Common myeloid progenitor, CD34-positive (primary cell): ENCODE data around the gene FXR2.

Experiments
- CTCF ChIA-PET: fragments of 350-600 bp; sonication (Branson Sonifier 250); formaldehyde crosslinking; loops from one replicate; lab custom pipeline; 2021; ENCODE audit warnings: antibody characterized with exemption; lab: Charles Lee
- POLR2A ChIA-PET: fragments of 350-600 bp; sonication (Branson Sonifier 250); formaldehyde crosslinking; loops from one replicate; lab custom pipeline; 2021; ENCODE audit warnings: antibody characterized with exemption; lab: Charles Lee
- DNase-seq, 3 donors: peaks; one replicate each; pipeline versions ENCODE4 v3.0.0 to v3.0.0-alpha.2; 2013
- H3K27ac ChIP-seq, 2 experiments: 1 replicate in 1 of 2; 2 replicates in 1 of 2; pipeline ENCODE4 v1.7.0; 2013; ENCODE audit warnings: inconsistent platforms in 2 of 2, low read length in 2 of 2, mild to moderate bottlenecking in 2 of 2, low read depth in 1 of 2, moderate library complexity in 1 of 2; ENCODE audit not compliant: severe bottlenecking in 2 of 2, insufficient read depth in 1 of 2, poor library complexity in 1 of 2
- H3K27me3 ChIP-seq, 5 experiments: replicated peaks in 2 of 5; 1 replicate in 3 of 5; 2 replicates in 2 of 5; pipeline versions ENCODE4 v1.6.1 to v1.7.0; 2013; ENCODE audit warnings: low read length in 4 of 5, mild to moderate bottlenecking in 2 of 5, moderate library complexity in 2 of 5, inconsistent platforms in 1 of 5; ENCODE audit not compliant: insufficient read depth in 5 of 5, control insufficient read depth in 4 of 5
- H3K36me3 ChIP-seq, 4 experiments: 1 replicate in 2 of 4; 2 replicates in 2 of 4; pipeline versions ENCODE4 v1.6.1 to v1.7.0; 2013; ENCODE audit warnings: low read length in 3 of 4, control low read depth in 1 of 4, mild to moderate bottlenecking in 1 of 4; ENCODE audit not compliant: control insufficient read depth in 4 of 4, insufficient read depth in 4 of 4
- H3K4me1 ChIP-seq, 4 experiments: 1 replicate in 3 of 4; 2 replicates in 1 of 4; pipeline versions ENCODE4 v1.6.1 to v1.7.1; 2013; ENCODE audit warnings: low read length in 3 of 4, mild to moderate bottlenecking in 3 of 4, control low read depth in 1 of 4, inconsistent platforms in 1 of 4, moderate library complexity in 1 of 4; ENCODE audit not compliant: control insufficient read depth in 4 of 4, insufficient read depth in 4 of 4; ENCODE audit errors: control extremely low read depth in 1 of 4
- H3K4me3 ChIP-seq, 7 experiments: 1 replicate in 4 of 7; 2 replicates in 3 of 7; pipeline versions ENCODE4 v1.5.1 to v1.7.0; 2013; ENCODE audit warnings: mild to moderate bottlenecking in 7 of 7, low read length in 6 of 7, moderate library complexity in 6 of 7, inconsistent platforms in 2 of 7, low read depth in 2 of 7, control low read depth in 1 of 7; ENCODE audit not compliant: insufficient read depth in 4 of 7, control insufficient read depth in 1 of 7; ENCODE audit errors: extremely low read depth in 1 of 7
- H3K9me3 ChIP-seq, 5 experiments: 1 replicate in 4 of 5; 2 replicates in 1 of 5; pipeline versions ENCODE4 v1.6.1 to v1.7.1; 2013; ENCODE audit warnings: low read length in 4 of 5, mild to moderate bottlenecking in 2 of 5, inconsistent platforms in 1 of 5, low read depth in 1 of 5, moderate library complexity in 1 of 5; ENCODE audit not compliant: control insufficient read depth in 4 of 5, insufficient read depth in 2 of 5; ENCODE audit errors: control extremely low read depth in 1 of 5
- WGBS: methylation state at CpG from one replicate; pipeline ENCODE4 v1.1.5; 2013; ENCODE audit not compliant: insufficient coverage; 5-methylcytosine and 5-hydroxymethylcytosine counted together

The FXR2 gene

DNA sequence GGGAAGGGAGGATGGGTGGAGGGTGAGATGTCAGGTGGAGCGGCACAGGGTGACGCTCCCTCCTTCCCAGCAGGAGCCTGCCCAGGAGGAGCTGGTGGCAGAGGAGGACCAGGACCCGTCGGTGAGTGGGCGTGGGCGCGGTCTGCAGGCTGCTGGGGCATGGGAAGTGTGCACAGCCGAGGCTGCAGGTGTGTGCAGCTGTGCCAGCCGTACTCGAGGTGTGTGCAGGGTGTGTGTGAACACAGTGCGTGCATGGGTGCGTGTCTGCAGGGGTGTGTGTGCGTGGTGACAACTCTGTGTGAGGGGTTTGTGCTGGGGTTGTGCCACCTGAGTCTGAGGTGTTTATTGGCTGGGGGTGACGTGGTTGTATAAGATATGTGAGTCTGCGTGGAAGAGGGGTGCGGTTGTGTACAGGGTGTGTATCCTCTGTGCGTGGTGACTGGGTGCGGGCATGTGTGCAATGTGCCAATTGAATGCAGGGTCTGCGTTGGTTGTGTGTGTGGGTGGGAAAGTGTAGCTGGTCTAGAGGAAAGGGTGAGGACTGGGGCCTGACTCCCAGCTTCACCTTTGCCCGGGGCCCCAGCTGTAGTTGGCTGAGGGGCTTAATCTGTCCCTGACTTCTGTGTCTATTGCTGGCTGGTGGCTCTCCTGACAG, 65.2 kb downstream of the FXR2 start:
- Histone ChIP-seq H3K27ac (peak overlapping the region in 1 of 2 experiments; percentile 43), H3K4me1 (peaks cover 5 to 61% (median 54%) of the 10 kb centered on the region in 4 experiments), H3K9me3 (no peaks in the 10 kb centered on the region), H3K4me3 (peak overlapping the region; percentile 17 to 83 (median 43)), H3K36me3 (peaks cover 0 to 4% (median 0%) of the 10 kb centered on the region in 4 experiments), H3K27me3 (no peaks in the 10 kb centered on the region)
- CTCF ChIA-PET = interaction anchor here (1.1 to 21.7 kb wide), 5 partner anchors 11 to 34 kb away, joined by 3 to 515 read pairs (median 4); partner anchors contain the start of gene SENP3
- POLR2A ChIA-PET = interaction anchor here (0.6 to 2.0 kb wide), 2 partner anchors 10 to 14 kb away, joined by 3 to 9 read pairs; partner anchors contain the start of gene TNFSF13
- WGBS = 55% methylated on average over 16 of the region's 20 CpGs
- peak in 1 of 3 donors; percentile 38 for DNase-seq

DNA sequence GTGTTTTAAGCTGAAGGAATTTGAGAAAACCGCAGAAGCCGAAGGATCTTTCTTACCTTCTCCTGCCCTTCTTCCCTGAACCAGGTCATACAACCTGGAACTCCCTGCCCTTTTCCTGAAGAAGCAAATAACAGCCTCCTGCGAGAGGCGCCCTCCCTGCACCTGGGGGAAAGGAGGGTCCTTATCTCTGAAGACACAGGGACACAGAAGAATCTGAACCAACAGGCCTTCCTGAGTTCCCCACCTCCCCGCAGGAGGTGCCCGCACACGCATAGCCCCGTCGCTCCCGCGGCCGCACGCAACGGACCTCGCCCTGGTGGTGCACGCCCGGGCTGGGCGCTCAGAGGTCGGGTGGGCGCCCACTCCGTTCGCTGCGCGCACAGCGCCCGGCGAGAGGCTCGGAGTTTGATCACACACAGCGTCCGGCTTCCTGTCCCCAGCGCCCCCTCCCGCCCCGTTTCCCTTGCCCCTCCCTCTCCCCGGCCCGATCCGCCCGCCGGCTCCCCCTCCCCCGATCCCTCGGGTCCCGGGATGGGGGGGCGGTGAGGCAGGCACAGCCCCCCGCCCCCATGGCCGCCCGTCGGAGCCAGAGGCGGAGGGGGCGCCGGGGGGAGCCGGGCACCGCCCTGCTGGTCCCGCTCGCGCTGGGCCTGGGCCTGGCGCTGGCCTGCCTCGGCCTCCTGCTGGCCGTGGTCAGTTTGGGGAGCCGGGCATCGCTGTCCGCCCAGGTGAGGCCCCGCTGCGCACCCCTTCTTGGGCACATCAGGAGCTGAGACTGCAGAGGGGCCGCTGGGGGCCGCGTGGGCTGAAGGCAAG, 65.9 kb downstream of the FXR2 start, which contains the start of gene TNFSF12:
Gene TNFSF12, plus strand, starts transcription at position 474 of the 816 bp plus-strand sequence. Its CDS starts 96 bp downstream, at position 570.
- Histone ChIP-seq H3K4me1 (peaks cover 5 to 58% (median 52%) of the 10 kb centered on the region in 4 experiments), H3K36me3 (peaks cover 0 to 4% (median 0%) of the 10 kb centered on the region in 4 experiments), H3K27me3 (no peaks in the 10 kb centered on the region), H3K9me3 (no peaks in the 10 kb centered on the region), H3K27ac (peak within 1 kb of the TSS in 1 of 2 experiments; percentile 43), H3K4me3 (peak within 1 kb of the TSS; percentile 27 to 83 (median 64))
- DNase-seq = peak in 2 of 3 donors; percentile 67 to 78
- 0% methylated on average over 49 of the region's 65 CpGs for WGBS
- CTCF ChIA-PET = interaction anchor here (0.8 to 21.7 kb wide), 7 partner anchors 12 to 55 kb away, joined by 3 to 515 read pairs (median 3); partner anchors contain the start of gene SENP3
- POLR2A ChIA-PET = interaction anchor here (2.0 kb wide), 1 partner anchor 10 kb away, joined by 9 read pairs; the partner anchor contains the start of gene TNFSF13

DNA sequence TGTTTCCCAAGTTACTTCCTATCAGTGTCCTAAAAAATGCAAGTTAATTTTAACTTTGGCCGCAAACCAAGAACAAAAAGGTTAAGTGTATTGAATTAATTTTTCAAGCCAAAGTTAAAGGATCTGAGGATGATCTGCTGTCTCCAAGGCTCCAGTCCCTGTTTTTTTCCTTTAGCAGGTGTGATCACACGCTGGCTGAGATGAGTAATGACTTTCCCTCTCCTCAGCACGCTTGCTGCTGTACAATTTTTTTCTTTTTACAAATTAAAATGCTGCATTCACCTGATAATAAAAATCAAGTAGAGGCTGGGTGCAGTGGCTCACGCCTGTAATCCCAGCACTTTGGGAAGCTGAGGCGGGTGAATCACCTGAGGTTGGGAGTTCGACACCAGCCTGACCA, 69.8 kb downstream of the FXR2 start:
- CTCF ChIA-PET = interaction anchor here (7.2 to 21.7 kb wide), 2 partner anchors 16 to 30 kb away, joined by 35 to 515 read pairs; partner anchors contain the start of gene SENP3

More for the DNA sequence above, 69.8 kb downstream of the FXR2 start:
- Histone ChIP-seq H3K4me1 (peaks cover 3 to 20% (median 18%) of the 10 kb centered on the region in 4 experiments), H3K9me3 (no peaks in the 10 kb centered on the region), H3K36me3 (no peaks in the 10 kb centered on the region), H3K27me3 (no peaks in the 10 kb centered on the region), H3K4me3 (no peak overlapping the region), H3K27ac (no peak overlapping the region)
- POLR2A ChIA-PET = no interaction called here
- DNase-seq = no peak
- 50% methylated on average over 2 of the region's 6 CpGs for WGBS
